Stimulated activated CD8-positive, alpha-beta memory T cell treated with anti-CD3 and anti-CD28 coated beads, Interleukin-2, amount 100 ng/mL, for 48 hours (primary cell): ENCODE data around the gene PARP14.
"Not testable (repeated sequence)": the region's sequence is repeated elsewhere in the genome, so short reads cannot be mapped to it uniquely, and the experiment has no call there.

Experiments used
- DNase-seq, 2 donors: peaks; one replicate each; pipeline ENCODE4 v3.0.0-alpha.2; 2020; ENCODE audit warnings: low read depth in 2 of 2

PARP14 gene, protein sequence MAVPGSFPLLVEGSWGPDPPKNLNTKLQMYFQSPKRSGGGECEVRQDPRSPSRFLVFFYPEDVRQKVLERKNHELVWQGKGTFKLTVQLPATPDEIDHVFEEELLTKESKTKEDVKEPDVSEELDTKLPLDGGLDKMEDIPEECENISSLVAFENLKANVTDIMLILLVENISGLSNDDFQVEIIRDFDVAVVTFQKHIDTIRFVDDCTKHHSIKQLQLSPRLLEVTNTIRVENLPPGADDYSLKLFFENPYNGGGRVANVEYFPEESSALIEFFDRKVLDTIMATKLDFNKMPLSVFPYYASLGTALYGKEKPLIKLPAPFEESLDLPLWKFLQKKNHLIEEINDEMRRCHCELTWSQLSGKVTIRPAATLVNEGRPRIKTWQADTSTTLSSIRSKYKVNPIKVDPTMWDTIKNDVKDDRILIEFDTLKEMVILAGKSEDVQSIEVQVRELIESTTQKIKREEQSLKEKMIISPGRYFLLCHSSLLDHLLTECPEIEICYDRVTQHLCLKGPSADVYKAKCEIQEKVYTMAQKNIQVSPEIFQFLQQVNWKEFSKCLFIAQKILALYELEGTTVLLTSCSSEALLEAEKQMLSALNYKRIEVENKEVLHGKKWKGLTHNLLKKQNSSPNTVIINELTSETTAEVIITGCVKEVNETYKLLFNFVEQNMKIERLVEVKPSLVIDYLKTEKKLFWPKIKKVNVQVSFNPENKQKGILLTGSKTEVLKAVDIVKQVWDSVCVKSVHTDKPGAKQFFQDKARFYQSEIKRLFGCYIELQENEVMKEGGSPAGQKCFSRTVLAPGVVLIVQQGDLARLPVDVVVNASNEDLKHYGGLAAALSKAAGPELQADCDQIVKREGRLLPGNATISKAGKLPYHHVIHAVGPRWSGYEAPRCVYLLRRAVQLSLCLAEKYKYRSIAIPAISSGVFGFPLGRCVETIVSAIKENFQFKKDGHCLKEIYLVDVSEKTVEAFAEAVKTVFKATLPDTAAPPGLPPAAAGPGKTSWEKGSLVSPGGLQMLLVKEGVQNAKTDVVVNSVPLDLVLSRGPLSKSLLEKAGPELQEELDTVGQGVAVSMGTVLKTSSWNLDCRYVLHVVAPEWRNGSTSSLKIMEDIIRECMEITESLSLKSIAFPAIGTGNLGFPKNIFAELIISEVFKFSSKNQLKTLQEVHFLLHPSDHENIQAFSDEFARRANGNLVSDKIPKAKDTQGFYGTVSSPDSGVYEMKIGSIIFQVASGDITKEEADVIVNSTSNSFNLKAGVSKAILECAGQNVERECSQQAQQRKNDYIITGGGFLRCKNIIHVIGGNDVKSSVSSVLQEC (N-terminal part only)

GRCh38 chr3:122680475-122681283, at the start of gene PARP14:
Gene PARP14 (plus strand): TSS chr3:122680839. CDS start chr3:122680884, 45 bp downstream.
- peak; percentile 46 to 48 for DNase-seq

DNA sequence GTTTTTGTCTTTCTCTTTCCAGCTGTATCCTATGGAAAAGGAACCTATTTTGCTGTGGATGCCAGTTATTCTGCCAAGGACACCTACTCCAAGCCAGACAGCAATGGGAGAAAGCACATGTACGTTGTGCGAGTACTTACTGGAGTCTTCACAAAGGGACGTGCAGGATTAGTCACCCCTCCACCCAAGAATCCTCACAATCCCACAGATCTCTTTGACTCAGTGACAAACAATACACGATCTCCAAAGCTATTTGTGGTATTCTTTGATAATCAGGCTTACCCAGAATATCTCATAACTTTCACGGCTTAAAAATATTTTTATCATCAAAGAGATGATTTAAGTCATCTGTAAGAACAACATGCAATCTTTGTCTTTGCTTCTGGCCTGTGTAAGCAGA, 44.9 kb upstream of the PARP14 start:
- DNase-seq, result no peak

- no peak for DNase-seq
Measured at GRCh38 chr3:122636697-122637096, 43.9 kb upstream of the PARP14 start.

DNA sequence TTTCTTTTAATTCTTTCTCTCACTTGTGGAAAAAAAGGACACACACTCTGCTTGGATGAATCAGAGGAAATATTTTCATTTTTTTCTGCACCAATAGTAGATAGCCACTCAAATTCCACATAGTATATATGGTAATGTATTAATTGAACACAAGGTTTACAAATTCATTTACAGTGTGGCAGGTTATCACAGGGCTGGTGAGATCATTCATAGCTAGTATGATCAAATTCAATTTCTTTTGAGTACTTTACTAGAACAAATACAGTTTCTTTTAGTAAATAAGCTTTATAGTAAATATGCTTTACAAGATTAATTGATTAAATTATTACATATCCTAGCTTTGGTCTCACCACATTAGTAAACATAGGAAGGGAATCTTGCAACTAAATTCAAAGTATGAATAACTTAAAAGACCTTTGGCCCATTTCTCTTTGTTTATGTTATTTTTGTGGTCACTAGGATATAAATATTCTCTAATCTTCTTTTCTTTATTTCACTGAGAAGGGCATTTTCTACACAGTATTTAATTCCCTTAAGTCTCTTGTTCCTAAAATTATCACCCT, 40.1 kb upstream of the PARP14 start:
- DNase-seq, result no peak

DNA sequence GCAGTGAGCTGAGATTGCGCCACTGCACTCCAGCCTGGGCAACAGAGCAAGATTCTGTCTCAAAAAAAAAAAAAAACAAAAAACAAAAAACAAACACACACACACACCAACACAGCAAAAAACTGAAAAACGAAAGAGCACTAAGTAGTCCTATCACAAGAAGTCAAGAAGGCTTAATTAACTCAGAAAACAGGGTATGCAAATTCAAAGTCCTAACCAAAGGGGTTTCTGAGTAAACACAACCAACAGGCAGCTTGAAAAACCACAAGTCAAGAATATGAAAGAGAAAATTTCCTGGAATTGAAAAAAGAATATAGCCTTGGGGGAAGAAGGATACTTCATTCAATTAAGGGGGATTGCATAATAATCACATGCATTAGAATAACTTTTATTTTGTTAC, 37.7 kb upstream of the PARP14 start:
- DNase-seq, result no peak

GRCh38 chr3:122646146-122646988, 34.3 kb upstream of the PARP14 start:
- no peak for DNase-seq

GRCh38 chr3:122651233-122651907, 29.3 kb upstream of the PARP14 start:
- not testable (repeated sequence) for DNase-seq

GRCh38 chr3:122651962-122652361, 28.7 kb upstream of the PARP14 start:
- DNase-seq, result not testable (repeated sequence)

DNA sequence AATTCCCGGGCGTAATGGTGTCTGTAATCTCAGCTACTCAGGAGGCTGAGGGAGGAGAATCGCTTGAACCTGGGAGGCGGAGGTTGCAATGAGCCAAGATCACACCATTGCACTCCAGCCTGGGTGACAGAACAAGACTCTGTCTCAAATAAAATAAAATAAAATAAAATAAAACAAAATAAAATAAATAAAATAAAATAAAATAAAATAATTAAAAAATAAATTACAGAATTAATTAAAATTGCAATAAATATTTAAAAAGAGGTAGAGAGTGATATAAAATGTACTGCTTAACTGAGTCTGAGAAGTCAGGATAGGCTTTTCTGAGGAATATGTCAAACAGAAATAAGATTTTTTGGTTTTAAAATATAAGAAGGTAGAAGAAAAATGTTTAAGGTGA, 22.3 kb upstream of the PARP14 start:
- not testable (repeated sequence) for DNase-seq

- DNase-seq, result no peak
Measured at GRCh38 chr3:122660297-122660974, 20.2 kb upstream of the PARP14 start.

DNA sequence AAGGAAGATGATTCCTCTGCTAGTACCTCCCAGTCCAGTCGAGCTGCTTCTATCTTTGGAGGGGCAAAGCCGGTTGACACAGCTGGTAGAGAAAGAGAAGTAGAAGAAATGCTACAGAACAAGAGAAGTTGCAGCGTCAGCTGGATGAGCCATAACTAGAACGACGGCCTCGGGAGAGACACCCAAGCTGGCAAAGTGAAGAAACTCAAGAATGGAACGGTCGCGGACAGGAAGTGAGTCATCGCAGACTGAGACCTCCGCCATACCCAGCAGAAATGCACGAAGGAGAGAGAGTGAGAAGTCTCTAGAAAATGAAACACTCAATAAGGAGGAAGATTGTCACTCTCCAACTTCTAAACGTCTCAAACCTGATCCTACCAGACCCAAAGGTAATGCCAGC, 19.0 kb upstream of the PARP14 start:
- no peak for DNase-seq

- no peak for DNase-seq
Measured at GRCh38 chr3:122662505-122662904, 18.1 kb upstream of the PARP14 start.

DNA sequence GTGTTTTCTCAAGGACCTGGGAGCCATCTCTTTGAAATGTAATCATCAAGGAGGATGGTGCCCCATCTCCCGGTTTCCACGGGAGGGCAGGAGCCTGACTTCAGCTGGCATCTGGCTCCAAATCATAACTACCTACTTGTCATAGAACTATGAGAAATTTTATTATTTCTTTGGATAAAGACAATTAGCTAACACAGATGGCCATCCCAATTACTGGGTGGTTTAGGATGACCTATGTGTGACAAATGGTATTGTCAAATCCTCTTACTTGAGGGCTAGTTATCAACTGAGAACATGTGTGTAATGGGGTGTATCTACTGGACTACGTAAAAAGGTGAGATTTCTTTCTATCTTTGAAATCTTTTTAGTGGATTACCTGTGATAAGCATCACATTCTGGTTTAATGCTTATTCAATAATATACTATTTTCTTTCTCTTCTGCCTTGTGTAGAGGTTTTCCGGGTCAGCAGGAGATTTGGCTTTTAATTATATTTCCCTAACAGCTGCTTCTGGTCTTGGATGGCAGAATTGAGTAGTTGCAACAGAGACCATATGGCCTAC, 15.3 kb upstream of the PARP14 start:
- no peak for DNase-seq

GRCh38 chr3:122665881-122666280, 14.8 kb upstream of the PARP14 start:
- no peak for DNase-seq

DNA sequence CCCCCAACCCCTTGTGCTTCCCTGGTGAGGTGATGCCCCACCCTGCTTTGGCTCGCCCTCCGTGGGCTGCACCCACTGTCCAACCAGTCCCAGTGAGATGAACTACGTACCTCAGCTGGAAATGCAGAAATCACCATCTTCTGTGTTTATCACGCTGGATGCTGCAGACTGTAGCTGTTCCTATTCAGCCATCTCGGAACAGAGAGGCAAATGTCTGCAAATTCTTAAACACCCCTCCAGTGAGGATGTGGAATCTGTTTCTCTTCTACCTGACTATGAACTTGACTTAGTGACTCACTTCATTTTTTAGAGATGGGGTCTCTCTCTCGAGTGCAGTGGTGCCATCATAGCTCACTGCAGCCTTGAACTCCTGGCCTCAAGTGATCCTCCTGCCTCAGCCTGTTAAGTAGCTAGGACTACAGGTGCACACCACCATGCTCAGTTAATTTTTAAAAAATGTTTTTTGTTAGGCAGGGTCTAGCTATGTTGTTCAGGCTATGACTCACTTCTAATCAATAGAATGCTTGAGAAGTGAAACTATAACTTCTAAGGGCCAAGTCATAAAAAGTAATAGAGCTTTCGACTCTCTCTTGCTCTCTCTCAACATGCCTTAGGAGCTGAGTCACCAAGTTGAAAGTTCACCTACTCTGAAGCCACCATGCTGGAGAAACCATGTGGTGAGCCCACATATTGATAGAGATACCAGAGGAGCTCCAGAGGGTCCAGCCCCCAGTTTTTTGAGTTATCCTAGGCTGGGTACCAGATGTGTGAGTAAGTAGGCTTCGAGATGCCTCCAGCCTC, 11.5 kb upstream of the PARP14 start:
- peak; percentile 14 to 30 for DNase-seq

DNA sequence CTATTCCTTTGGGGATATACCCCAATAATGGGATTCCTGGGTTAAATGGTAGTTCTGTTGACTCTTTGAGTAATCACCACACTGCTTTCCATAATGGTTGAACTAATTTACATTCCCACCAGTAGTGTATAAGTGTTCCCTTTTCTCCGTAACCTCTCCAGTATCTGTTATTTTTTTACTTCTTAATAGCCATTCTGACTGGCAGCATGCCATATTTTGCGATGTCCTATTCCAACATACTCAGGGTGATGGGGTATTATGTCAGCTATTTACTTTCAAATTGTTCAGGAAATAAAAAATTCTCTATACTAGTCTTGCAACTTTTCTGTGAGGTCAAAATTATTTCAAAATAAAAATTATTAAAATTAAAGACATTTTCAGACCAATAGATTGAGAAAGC, 9.1 kb upstream of the PARP14 start:
- no peak for DNase-seq

DNA sequence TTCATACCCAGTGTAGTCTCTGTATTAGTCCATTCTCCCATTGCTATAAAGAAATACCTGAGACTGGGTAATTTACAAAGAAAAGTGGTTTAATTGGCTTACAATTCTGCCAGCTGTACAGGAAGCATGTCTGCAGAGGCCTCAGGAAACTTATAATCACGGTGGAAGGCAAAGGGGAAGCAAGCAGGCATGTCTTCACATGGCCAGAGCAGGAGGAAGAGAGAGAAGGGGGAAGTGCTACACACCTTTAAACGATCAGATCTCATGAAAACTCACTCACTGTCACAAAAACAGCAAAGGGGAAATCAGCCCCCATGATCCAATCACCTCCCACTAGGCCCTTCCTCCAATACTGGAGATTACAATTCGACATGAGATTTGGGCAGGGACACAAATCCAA, 6.3 kb upstream of the PARP14 start:
- DNase-seq, result no peak
